ENCODE data around the gene CEP192. TPM values are rescaled to one million over a fixed set of nuclear protein-coding genes. Genes with fewer than 3 reads are reported as not detected.
A peak's percentile ranks its signal among the peaks of the same experiment; 100 is the strongest.

Gene CEP192
- polyA plus RNA-seq, 1 of the 3 experiments (the other 2 are of a cell fraction) = 9.4 TPM

GRCh38 chr18:13137670-13138419 is 146.7 kb downstream of the CEP192 start:
- TF ChIP-seq RCOR1 (IDR thresholded peaks at IDR 0.05; ENCODE audit: low read length) (no peak), TEAD4 (IDR thresholded peaks at IDR 0.05; ENCODE audit: borderline replicate concordance, insufficient read depth) (no peak), YY1 (IDR thresholded peaks at IDR 0.05; ENCODE audit: low read depth) (no peak), CHD2 (IDR thresholded peaks at IDR 0.05; ENCODE audit: low read length, partially characterized antibody) (no peak), EP300 (IDR thresholded peaks at IDR 0.05; ENCODE audit: borderline replicate concordance in 1 of 2, low read depth in 1 of 2, low read length in 1 of 2) (no peak), ELF1 (IDR thresholded peaks at IDR 0.05) (no peak), RXRA (IDR thresholded peaks at IDR 0.05; ENCODE audit: borderline replicate concordance, low read depth) (no peak), NFIC (IDR thresholded peaks at IDR 0.05; ENCODE audit: borderline replicate concordance) (no peak), GABPA (IDR thresholded peaks at IDR 0.05; ENCODE audit: low read depth) (no peak), CTCF (IDR thresholded peaks at IDR 0.05) (no peak), GATA2 (CRISPR knock-in tag; IDR thresholded peaks at IDR 0.05) (no peak), EZH2phosphoT487 (IDR thresholded peaks at IDR 0.05; ENCODE audit: borderline replicate concordance, low read depth) (no peak), SMC3 (IDR thresholded peaks at IDR 0.05; ENCODE audit: low read depth, low read length) (no peak), RAD21 (IDR thresholded peaks at IDR 0.05; ENCODE audit: low read length) (no peak), RFX5 (IDR thresholded peaks at IDR 0.05; ENCODE audit: low read length) (no peak), REST (IDR thresholded peaks at IDR 0.05; ENCODE audit: low read depth, low read length) (no peak), FOXM1 (IDR thresholded peaks at IDR 0.05; ENCODE audit: low read depth) (no peak)
- TF ChIP-seq, protein P1, sequence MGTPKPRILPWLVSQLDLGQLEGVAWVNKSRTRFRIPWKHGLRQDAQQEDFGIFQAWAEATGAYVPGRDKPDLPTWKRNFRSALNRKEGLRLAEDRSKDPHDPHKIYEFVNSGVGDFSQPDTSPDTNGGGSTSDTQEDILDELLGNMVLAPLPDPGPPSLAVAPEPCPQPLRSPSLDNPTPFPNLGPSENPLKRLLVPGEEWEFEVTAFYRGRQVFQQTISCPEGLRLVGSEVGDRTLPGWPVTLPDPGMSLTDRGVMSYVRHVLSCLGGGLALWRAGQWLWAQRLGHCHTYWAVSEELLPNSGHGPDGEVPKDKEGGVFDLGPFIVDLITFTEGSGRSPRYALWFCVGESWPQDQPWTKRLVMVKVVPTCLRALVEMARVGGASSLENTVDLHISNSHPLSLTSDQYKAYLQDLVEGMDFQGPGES (IDR thresholded peaks at IDR 0.05; ENCODE audit: low read depth, low read length) = no peak
- TF ChIP-seq, protein P2, sequence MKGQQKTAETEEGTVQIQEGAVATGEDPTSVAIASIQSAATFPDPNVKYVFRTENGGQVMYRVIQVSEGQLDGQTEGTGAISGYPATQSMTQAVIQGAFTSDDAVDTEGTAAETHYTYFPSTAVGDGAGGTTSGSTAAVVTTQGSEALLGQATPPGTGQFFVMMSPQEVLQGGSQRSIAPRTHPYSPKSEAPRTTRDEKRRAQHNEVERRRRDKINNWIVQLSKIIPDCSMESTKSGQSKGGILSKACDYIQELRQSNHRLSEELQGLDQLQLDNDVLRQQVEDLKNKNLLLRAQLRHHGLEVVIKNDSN (IDR thresholded peaks at IDR 0.05; ENCODE audit: borderline replicate concordance, low read depth) = no peak
- TF ChIP-seq, protein P3, sequence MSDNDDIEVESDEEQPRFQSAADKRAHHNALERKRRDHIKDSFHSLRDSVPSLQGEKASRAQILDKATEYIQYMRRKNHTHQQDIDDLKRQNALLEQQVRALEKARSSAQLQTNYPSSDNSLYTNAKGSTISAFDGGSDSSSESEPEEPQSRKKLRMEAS (IDR thresholded peaks at IDR 0.05; ENCODE audit: low read depth) = no peak
- Histone ChIP-seq H3K27ac (ENCODE audit: low read depth in 2 of 2, low read length in 1 of 2) (no peak overlapping the region), H3K27me3 (ENCODE audit: insufficient read depth) (no peaks in the 10 kb centered on the region; the same call in 1 of the 2 replicates), H4K20me1 (ENCODE audit: insufficient read depth) (no peaks in the 10 kb centered on the region), H3K4me1 (ENCODE audit: control insufficient read depth in 1 of 2, insufficient read depth in 2 of 2, low read depth in 1 of 2, low read length in 1 of 2) (peaks cover 0 to 7% of the 10 kb centered on the region in 2 experiments; a peak in 1 of 4 replicates), H2AFZ (ENCODE audit: low read depth) (peak overlapping the region; percentile 87; the same call in 1 of the 2 replicates), H3K36me3 (replicated peaks in 1 of 2; ENCODE audit: control insufficient read depth in 1 of 2, insufficient read depth in 2 of 2, low read length in 1 of 2) (no peaks in the 10 kb centered on the region), H3K4me3 (ENCODE audit: low read depth in 2 of 2, low read length in 1 of 2) (peak overlapping the region in 1 of 2 experiments; percentile 50; a peak in 1 of 4 replicates), H3K4me2 (peak overlapping the region; percentile 89), H3K9me3 (no peaks in the 10 kb centered on the region), H3F3A (replicated peaks; ENCODE audit: insufficient read depth) (no peaks in the 10 kb centered on the region), H3K9ac (no peak overlapping the region), H3K9me2 (no peaks in the 10 kb centered on the region), H3K79me2 (ENCODE audit: insufficient read depth) (no peaks in the 10 kb centered on the region)
- POLR2A ChIA-PET = no interaction called here
- WGBS (ENCODE audit: low lambda C conversion rate) = 87% methylated on average over 22 of the region's 22 CpGs
- CTCF ChIA-PET = no interaction called here
- DNase-seq = no peak

Data from SK-N-SH (cell line).